PC-3 (cell line): ENCODE data around the gene TMEM242. TPM values are rescaled to one million over a fixed set of nuclear protein-coding genes. Genes with fewer than 3 reads are reported as not detected.

ENCODE experiments used
- ATAC-seq: fragments of 200-7000 bp; cut with Tn5 transposase; 2 replicates; pipeline ENCODE4 v1.9.1; 2020; ENCODE audit warnings: mild to moderate bottlenecking, moderate library complexity
- BruUV-seq: library from RNA; stranded (reverse); fragments of 400-500 nt; replicated peaks from 2 replicates; lab custom pipeline; 2021; lab: Mats Ljungman, UMichigan
- CTCF ChIA-PET: fragments of 300-600 bp; sonication (Branson Sonifier 250); formaldehyde crosslinking; loops from one replicate; lab custom pipeline; 2022; ENCODE audit warnings: antibody characterized with exemption; lab: Charles Lee
- POLR2A ChIA-PET: fragments of 300-600 bp; sonication (Branson Sonifier 250); formaldehyde crosslinking; loops from one replicate; lab custom pipeline; 2022; ENCODE audit warnings: antibody characterized with exemption; ENCODE audit not compliant: unreplicated experiment; lab: Charles Lee
- DNase-seq: peaks from one replicate; pipeline ENCODE4 v3.0.0-alpha.2; 2015
- H2AFZ ChIP-seq: fragments of 300-600 bp; sonication (generic); 2 replicates; pipeline ENCODE4 v1.6.0; 2016; ENCODE audit warnings: antibody characterized with exemption, low read length
- H3F3A ChIP-seq: fragments of 300-600 bp; sonication (generic); one replicate; pipeline ENCODE4 v1.6.0; 2017; ENCODE audit warnings: antibody characterized with exemption, low read length, control low read depth, mild to moderate bottlenecking; ENCODE audit not compliant: unreplicated experiment
- H3K27ac ChIP-seq: fragments of 300-600 bp; sonication (generic); 2 replicates; pipeline ENCODE4 v1.5.1; 2016; ENCODE audit warnings: mild to moderate bottlenecking, low read length
- H3K27me3 ChIP-seq: fragments of 300-600 bp; sonication (generic); 2 replicates; pipeline ENCODE4 v1.6.1; 2016; ENCODE audit warnings: low read length, mixed read lengths
- H3K36me3 ChIP-seq: fragments of 300-600 bp; sonication (generic); 2 replicates; pipeline ENCODE4 v1.6.1; 2016; ENCODE audit warnings: low read depth, mixed run types, low read length, mixed read lengths
- H3K4me1 ChIP-seq: fragments of 300-600 bp; sonication (generic); 2 replicates; pipeline ENCODE4 v1.5.1; 2016; ENCODE audit warnings: low read length; ENCODE audit not compliant: insufficient read depth
- H3K4me2 ChIP-seq: fragments of 300-600 bp; sonication (generic); 2 replicates; pipeline ENCODE4 v1.6.0; 2016; ENCODE audit warnings: low read length
- H3K4me3 ChIP-seq: fragments of 300-600 bp; sonication (generic); 2 replicates; pipeline ENCODE4 v1.5.1; 2016; ENCODE audit warnings: mild to moderate bottlenecking, low read length, mixed read lengths
- H3K79me2 ChIP-seq: fragments of 300-600 bp; sonication (generic); 2 replicates; pipeline ENCODE4 v1.6.1; 2017; ENCODE audit warnings: low read length, mixed read lengths
- H3K9ac ChIP-seq: fragments of 300-600 bp; sonication (generic); 2 replicates; pipeline ENCODE4 v1.6.0; 2016; ENCODE audit warnings: mild to moderate bottlenecking, low read length
- H3K9me2 ChIP-seq: fragments of 300-600 bp; sonication (generic); replicated peaks from 2 replicates; pipeline ENCODE4 v1.6.1; 2016; ENCODE audit warnings: mixed run types, low read length, mixed read lengths
- H3K9me3 ChIP-seq: fragments of 300-600 bp; sonication (generic); 2 replicates; pipeline ENCODE4 v1.6.1; 2016; ENCODE audit warnings: low read length, mixed read lengths
- H4K20me1 ChIP-seq: fragments of 300-600 bp; sonication (generic); 2 replicates; pipeline ENCODE4 v1.6.1; 2016; ENCODE audit warnings: low read length, mixed read lengths
- CTCF ChIP-seq: fragments of 300-600 bp; sonication (generic); conservative IDR thresholded peaks from 2 replicates; pipeline ENCODE4 v1.5.1; 2017; ENCODE audit warnings: antibody characterized with exemption, low read depth, mild to moderate bottlenecking, low read length
- EZH2 ChIP-seq: fragments of 300-600 bp; sonication (generic); IDR thresholded peaks from one replicate; pipeline ENCODE4 v1.6.1; 2017; ENCODE audit warnings: antibody characterized with exemption, mild to moderate bottlenecking, low read length; ENCODE audit not compliant: unreplicated experiment
- EZH2phosphoT487 ChIP-seq: fragments of 300-600 bp; sonication (generic); IDR thresholded peaks from 2 replicates; pipeline ENCODE4 v1.6.1; 2018; ENCODE audit warnings: mild to moderate bottlenecking, antibody characterized with exemption, low read length, borderline replicate concordance
- intact Hi-C: fragments of 100-400 bp; cut with micrococcal nuclease; formaldehyde crosslinking; loops from 2 replicates; pipeline ENCODE4 v1.9.0; 2023
- total RNA-seq: library from RNA; depleted of rRNA; stranded (reverse); fragments of >200 nt; gene quantifications from 2 replicates; pipeline ENCODE4 v1.2.3, GENCODE V29; 2014

The TMEM242 gene
- total RNA-seq, 1 experiment from 2014 or later: 7.9 TPM

- Histone ChIP-seq H3F3A (no peaks in the 10 kb centered on the region), H3K27ac (no peak overlapping the region), H3K9me2 (no peaks in the 10 kb centered on the region), H3K4me2 (no peak overlapping the region), H4K20me1 (no peaks in the 10 kb centered on the region), H2AFZ (no peak overlapping the region), H3K4me1 (peaks cover 13% of the 10 kb centered on the region), H3K4me3 (no peak overlapping the region), H3K27me3 (no peaks in the 10 kb centered on the region), H3K36me3 (no peaks in the 10 kb centered on the region), H3K9me3 (no peaks in the 10 kb centered on the region), H3K9ac (no peak overlapping the region), H3K79me2 (no peaks in the 10 kb centered on the region)
- ATAC-seq: no peak
- CTCF ChIA-PET: interaction anchor here (1.5 kb wide), 1 partner anchor 19 kb away, joined by 4 read pairs; no protein-coding TSS in a partner anchor
- intact Hi-C loops: no loop called here
- POLR2A ChIA-PET: interaction anchor here (0.6 kb wide), 1 partner anchor 10 kb away, joined by 3 read pairs; no protein-coding TSS in a partner anchor
- TF ChIP-seq EZH2phosphoT487 (no peak), EZH2 (no peak), CTCF (no peak)
- DNase-seq: no peak
- no TSS peak for BruUV-seq
Observed at GRCh38 chr6:157333956-157334355, 10.6 kb upstream of the TMEM242 start.

- CTCF ChIA-PET: interaction anchor here (1.5 kb wide), 1 partner anchor 19 kb away, joined by 4 read pairs; no protein-coding TSS in a partner anchor
- H3K27ac ChIP-seq: no peak overlapping the region
- no peak overlapping the region for H3K9ac ChIP-seq
- no peaks in the 10 kb centered on the region for H3K9me3 ChIP-seq
- H2AFZ ChIP-seq: no peak overlapping the region
- H3F3A ChIP-seq: no peaks in the 10 kb centered on the region
- no peaks in the 10 kb centered on the region for H3K79me2 ChIP-seq
- no peaks in the 10 kb centered on the region for H4K20me1 ChIP-seq
- no peak overlapping the region for H3K4me3 ChIP-seq
- no peaks in the 10 kb centered on the region for H3K27me3 ChIP-seq
- POLR2A ChIA-PET: interaction anchor here (0.6 kb wide), 1 partner anchor 9 kb away, joined by 3 read pairs; no protein-coding TSS in a partner anchor
- intact Hi-C loops: no loop called here
- H3K36me3 ChIP-seq: no peaks in the 10 kb centered on the region
- H3K4me1 ChIP-seq: peaks cover 16% of the 10 kb centered on the region
- ATAC-seq (no peak), DNase-seq (no peak)
- H3K9me2 ChIP-seq: no peaks in the 10 kb centered on the region
- H3K4me2 ChIP-seq: no peak overlapping the region
- BruUV-seq: no TSS peak
- no peak for TF ChIP-seq EZH2phosphoT487
- no peak for TF ChIP-seq EZH2
- no peak for TF ChIP-seq CTCF
Observed at GRCh38 chr6:157333537-157333936, 10.2 kb upstream of the TMEM242 start.

GRCh38 chr6:157332813-157333212 is 9.5 kb upstream of the TMEM242 start:
- Histone ChIP-seq H3K9ac (no peak overlapping the region), H3K9me2 (no peaks in the 10 kb centered on the region), H3K4me2 (no peak overlapping the region), H3F3A (no peaks in the 10 kb centered on the region), H4K20me1 (no peaks in the 10 kb centered on the region), H3K79me2 (no peaks in the 10 kb centered on the region), H2AFZ (no peak overlapping the region), H3K4me3 (no peak overlapping the region), H3K9me3 (no peaks in the 10 kb centered on the region), H3K36me3 (no peaks in the 10 kb centered on the region), H3K4me1 (peaks cover 22% of the 10 kb centered on the region), H3K27ac (no peak overlapping the region), H3K27me3 (no peaks in the 10 kb centered on the region)
- DNase-seq (no peak), ATAC-seq (no peak)
- no TSS peak for BruUV-seq
- TF ChIP-seq EZH2 (no peak), CTCF (no peak), EZH2phosphoT487 (no peak)
- CTCF ChIA-PET: interaction anchor here (1.5 kb wide), 1 partner anchor 18 kb away, joined by 4 read pairs; no protein-coding TSS in a partner anchor
- POLR2A ChIA-PET: no interaction called here
- intact Hi-C loops: no loop called here
